ENCODE results near the gene KRT15. TPM values are rescaled to one million over a fixed set of nuclear protein-coding genes. Genes with fewer than 3 reads are reported as not detected.
"Not testable (repeated sequence)": the region's sequence is repeated elsewhere in the genome, so short reads cannot be mapped to it uniquely, and the experiment has no call there.

The KRT15 gene
- total and polyA plus RNA-seq, 7 experiments from 2014 or later: not detected

DNA sequence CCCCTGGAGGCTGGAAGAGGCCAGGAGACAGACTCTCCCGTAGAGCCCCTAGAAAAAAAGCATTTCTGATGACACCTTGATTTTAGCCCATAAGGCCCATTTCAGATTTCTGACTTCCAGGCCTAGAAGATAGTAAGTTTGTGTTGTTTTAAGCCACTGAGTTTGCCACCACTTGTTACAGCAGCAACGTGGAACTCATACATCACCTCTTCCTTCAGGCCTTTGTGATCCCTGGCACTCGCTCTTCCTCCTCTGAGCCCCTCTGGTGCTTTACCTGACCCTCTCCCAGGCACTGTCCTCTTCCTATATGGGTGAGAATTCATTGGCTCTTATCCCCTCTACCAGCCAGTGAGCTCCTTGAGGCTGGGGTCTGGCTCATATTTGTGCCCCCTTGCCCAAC is 28.1 kb upstream of the KRT15 start:
- no peak overlapping the region for H3K4me3 Mint-ChIP-seq
- peaks cover 0 to 5% (median 0%) of the 10 kb centered on the region in 5 donors for H3K36me3 Mint-ChIP-seq
- H3K4me3 ChIP-seq (ENCODE audit: low read length): no peak overlapping the region
- H3K27me3 Mint-ChIP-seq: peaks cover 0 to 7% (median 0%) of the 10 kb centered on the region in 5 donors
- H3K27me3 ChIP-seq (ENCODE audit: control insufficient read depth in 2 of 2, insufficient read depth in 2 of 2, low read length in 2 of 2): no peaks in the 10 kb centered on the region
- H3K27ac Mint-ChIP-seq: no peak overlapping the region
- intact Hi-C loops (cut with micrococcal nuclease): no loop called here
- H3K4me1 ChIP-seq (ENCODE audit: control insufficient read depth in 2 of 2, insufficient read depth in 2 of 2, low read length in 2 of 2): peaks cover 10 to 17% of the 10 kb centered on the region in 2 donors
- ATAC-seq: no peak
- no peaks in the 10 kb centered on the region for H3K36me3 ChIP-seq (ENCODE audit: control insufficient read depth in 2 of 3, insufficient read depth in 3 of 3, low read length in 3 of 3)
- H3K4me1 Mint-ChIP-seq: peaks cover 4 to 18% (median 10%) of the 10 kb centered on the region in 7 donors
- POLR2A ChIA-PET: no interaction called here
- DNase-seq: no peak
- CTCF ChIA-PET: interaction anchor here (3.9 kb wide), 1 partner anchor 639 kb away, joined by 31 read pairs; no protein-coding TSS in a partner anchor
- H3K9me3 ChIP-seq (ENCODE audit: control insufficient read depth in 2 of 3, low read length in 3 of 3): no peaks in the 10 kb centered on the region
- no peak overlapping the region for H3K27ac ChIP-seq (ENCODE audit: low read depth, low read length)
- H3K9me3 Mint-ChIP-seq: peaks cover 0 to 7% (median 1%) of the 10 kb centered on the region in 11 donors

DNA sequence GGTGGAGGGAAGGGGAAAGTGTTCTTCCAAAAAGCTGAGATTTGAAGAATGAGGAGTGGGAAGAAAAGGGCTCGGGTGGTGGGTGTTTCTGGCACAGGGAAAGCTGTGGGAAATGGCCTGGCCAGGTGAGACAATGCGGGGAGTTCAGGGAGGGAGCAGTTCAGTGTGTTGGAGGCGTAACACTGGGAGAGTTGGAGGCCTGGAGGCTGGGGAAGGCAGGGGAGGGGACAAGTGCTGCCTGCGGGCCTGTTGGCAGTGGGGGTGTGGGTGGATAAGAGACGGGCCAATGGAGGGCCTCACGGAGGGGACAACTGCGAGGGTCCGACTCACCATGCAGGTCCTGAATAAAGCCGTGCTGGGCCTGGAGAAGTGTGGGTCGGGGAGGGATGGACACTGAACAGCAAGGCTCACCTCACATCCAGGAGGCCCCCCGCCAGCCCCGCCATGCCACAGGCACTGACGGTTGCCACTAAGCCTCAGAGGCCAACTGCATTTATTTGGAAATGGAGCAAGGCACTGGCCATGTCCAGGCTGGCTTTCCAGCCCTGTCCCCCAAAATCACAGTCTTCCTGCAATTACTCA is 27.2 kb upstream of the KRT15 start:
- H3K4me1 Mint-ChIP-seq: peaks cover 4 to 18% (median 10%) of the 10 kb centered on the region in 7 donors
- ChIA-PET POLR2A (no interaction called here), CTCF (no interaction called here)
- H3K27ac ChIP-seq (ENCODE audit: low read depth, low read length): no peak overlapping the region
- H3K9me3 Mint-ChIP-seq: peaks cover 0 to 7% (median 1%) of the 10 kb centered on the region in 11 donors
- H3K27ac Mint-ChIP-seq: no peak overlapping the region
- intact Hi-C loops (cut with micrococcal nuclease): no loop called here
- ATAC-seq (no peak), DNase-seq (no peak)
- no peaks in the 10 kb centered on the region for H3K27me3 ChIP-seq (ENCODE audit: control insufficient read depth in 2 of 2, insufficient read depth in 2 of 2, low read length in 2 of 2)
- no peaks in the 10 kb centered on the region for H3K9me3 ChIP-seq (ENCODE audit: control insufficient read depth in 2 of 3, low read length in 3 of 3)
- H3K4me1 ChIP-seq (ENCODE audit: control insufficient read depth in 2 of 2, insufficient read depth in 2 of 2, low read length in 2 of 2): peaks cover 10 to 17% of the 10 kb centered on the region in 2 donors
- H3K4me3 Mint-ChIP-seq: no peak overlapping the region
- H3K27me3 Mint-ChIP-seq: peaks cover 0 to 9% (median 0%) of the 10 kb centered on the region in 5 donors
- H3K36me3 Mint-ChIP-seq: peaks cover 0 to 5% (median 0%) of the 10 kb centered on the region in 5 donors
- H3K36me3 ChIP-seq (ENCODE audit: control insufficient read depth in 2 of 3, insufficient read depth in 3 of 3, low read length in 3 of 3): no peaks in the 10 kb centered on the region
- H3K4me3 ChIP-seq (ENCODE audit: low read length): no peak overlapping the region

DNA sequence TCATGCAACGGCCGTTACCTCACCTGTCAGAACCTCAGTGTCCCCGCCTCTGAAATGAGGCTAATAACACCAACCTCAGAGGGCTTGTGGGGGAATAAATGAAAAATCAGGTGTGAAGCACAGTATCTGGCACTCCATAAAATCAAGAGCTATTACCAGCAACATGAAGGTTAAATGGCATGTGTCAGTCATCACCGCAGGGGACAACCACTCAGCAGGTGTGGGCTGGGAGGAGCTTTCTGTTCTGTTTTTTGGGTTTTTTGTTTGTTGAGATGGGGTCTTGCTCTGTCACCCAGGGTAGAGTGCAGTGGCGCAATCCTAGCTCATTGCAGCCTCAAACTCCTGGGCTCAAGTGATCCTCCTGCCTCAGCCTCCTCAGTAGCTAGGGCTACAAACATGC is 26.2 kb upstream of the KRT15 start:
- ChIA-PET CTCF (interaction anchor here (0.7 kb wide), 1 partner anchor 347 kb away, joined by 5 read pairs; no protein-coding TSS in a partner anchor), POLR2A (interaction anchor here (0.6 kb wide), 1 partner anchor 1324 kb away, joined by 3 read pairs; no protein-coding TSS in a partner anchor)
- intact Hi-C loops (cut with micrococcal nuclease): no loop called here
- no peak overlapping the region for H3K4me3 ChIP-seq (ENCODE audit: low read length)
- ATAC-seq (no peak), DNase-seq (no peak)
- Mint-ChIP-seq H3K4me1 (peaks cover 4 to 18% (median 10%) of the 10 kb centered on the region in 7 donors), H3K4me3 (no peak overlapping the region), H3K27me3 (peaks cover 0 to 9% (median 0%) of the 10 kb centered on the region in 5 donors), H3K27ac (no peak overlapping the region), H3K9me3 (peaks cover 0 to 7% (median 1%) of the 10 kb centered on the region in 11 donors), H3K36me3 (peaks cover 0 to 5% (median 0%) of the 10 kb centered on the region in 5 donors)
- H3K4me1 ChIP-seq (ENCODE audit: control insufficient read depth in 2 of 2, insufficient read depth in 2 of 2, low read length in 2 of 2): peaks cover 10 to 16% of the 10 kb centered on the region in 2 donors
- H3K27ac ChIP-seq (ENCODE audit: low read depth, low read length): no peak overlapping the region
- H3K36me3 ChIP-seq (ENCODE audit: control insufficient read depth in 2 of 3, insufficient read depth in 3 of 3, low read length in 3 of 3): no peaks in the 10 kb centered on the region
- H3K9me3 ChIP-seq (ENCODE audit: control insufficient read depth in 2 of 3, low read length in 3 of 3): no peaks in the 10 kb centered on the region
- H3K27me3 ChIP-seq (ENCODE audit: control insufficient read depth in 2 of 2, insufficient read depth in 2 of 2, low read length in 2 of 2): no peaks in the 10 kb centered on the region

DNA sequence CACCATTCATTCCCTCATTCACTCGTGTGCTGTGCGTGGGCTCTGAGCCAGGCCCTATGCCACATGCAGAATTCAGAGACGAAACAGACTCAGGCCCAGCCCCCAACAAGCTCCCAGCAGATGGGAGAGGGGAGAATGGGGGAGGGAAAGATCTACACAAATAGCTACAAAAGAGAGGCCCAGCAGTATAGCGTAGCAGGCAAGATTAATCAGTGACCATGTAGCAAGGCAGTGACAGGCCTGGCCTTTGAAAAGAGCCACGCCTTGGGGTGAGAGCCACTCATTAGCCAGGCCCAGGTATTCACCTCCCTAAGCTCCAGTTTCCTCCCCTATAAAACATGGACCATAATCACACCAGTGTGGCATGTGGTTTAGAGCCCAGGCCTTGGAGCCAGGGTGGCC is 25.8 kb upstream of the KRT15 start:
- ATAC-seq (no peak), DNase-seq (no peak)
- Histone ChIP-seq H3K36me3 (ENCODE audit: control insufficient read depth in 2 of 3, insufficient read depth in 3 of 3, low read length in 3 of 3) (no peaks in the 10 kb centered on the region), H3K9me3 (ENCODE audit: control insufficient read depth in 2 of 3, low read length in 3 of 3) (no peaks in the 10 kb centered on the region), H3K27me3 (ENCODE audit: control insufficient read depth in 2 of 2, insufficient read depth in 2 of 2, low read length in 2 of 2) (no peaks in the 10 kb centered on the region), H3K4me1 (ENCODE audit: control insufficient read depth in 2 of 2, insufficient read depth in 2 of 2, low read length in 2 of 2) (peaks cover 9 to 12% of the 10 kb centered on the region in 2 donors), H3K4me3 (ENCODE audit: low read length) (no peak overlapping the region), H3K27ac (ENCODE audit: low read depth, low read length) (no peak overlapping the region)
- intact Hi-C loops (cut with micrococcal nuclease): no loop called here
- peaks cover 0 to 7% (median 1%) of the 10 kb centered on the region in 11 donors for H3K9me3 Mint-ChIP-seq
- peaks cover 4 to 17% (median 7%) of the 10 kb centered on the region in 7 donors for H3K4me1 Mint-ChIP-seq
- H3K27me3 Mint-ChIP-seq: peaks cover 0 to 9% (median 0%) of the 10 kb centered on the region in 5 donors
- POLR2A ChIA-PET: interaction anchor here (0.6 kb wide), 1 partner anchor 1324 kb away, joined by 3 read pairs; no protein-coding TSS in a partner anchor
- H3K27ac Mint-ChIP-seq: no peak overlapping the region
- peaks cover 0 to 5% (median 0%) of the 10 kb centered on the region in 5 donors for H3K36me3 Mint-ChIP-seq
- no peak overlapping the region for H3K4me3 Mint-ChIP-seq
- CTCF ChIA-PET: interaction anchor here (0.7 kb wide), 1 partner anchor 347 kb away, joined by 5 read pairs; no protein-coding TSS in a partner anchor

DNA sequence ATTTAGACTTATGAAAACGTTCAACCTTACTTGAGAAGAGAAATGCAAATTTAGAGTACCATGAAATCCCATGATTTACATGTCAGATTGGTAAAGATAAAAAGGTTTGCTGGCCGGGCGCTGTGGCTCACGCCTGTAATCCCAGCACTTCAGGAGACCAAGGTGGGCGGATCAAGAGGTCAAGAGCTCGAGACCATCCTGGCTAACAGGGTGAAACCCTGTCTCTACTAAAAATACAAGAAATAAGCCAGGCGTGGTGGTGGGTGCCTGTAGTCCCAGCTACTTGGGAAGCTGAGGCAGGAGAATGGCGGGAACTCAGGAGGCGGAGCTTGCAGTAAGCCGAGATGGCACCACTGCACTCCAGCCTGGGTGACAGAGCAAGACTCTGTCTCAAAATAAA is 24.1 kb upstream of the KRT15 start:
- H3K27ac Mint-ChIP-seq; H3K36me3 Mint-ChIP-seq; DNase-seq; H3K4me1 ChIP-seq (ENCODE audit: control insufficient read depth in 2 of 2, insufficient read depth in 2 of 2, low read length in 2 of 2); ATAC-seq; H3K36me3 ChIP-seq (ENCODE audit: control insufficient read depth in 2 of 3, insufficient read depth in 3 of 3, low read length in 3 of 3); H3K4me3 Mint-ChIP-seq; H3K9me3 ChIP-seq (ENCODE audit: control insufficient read depth in 2 of 3, low read length in 3 of 3); H3K27ac ChIP-seq (ENCODE audit: low read depth, low read length); intact Hi-C loops (cut with micrococcal nuclease); H3K27me3 ChIP-seq (ENCODE audit: control insufficient read depth in 2 of 2, insufficient read depth in 2 of 2, low read length in 2 of 2); H3K4me1 Mint-ChIP-seq; CTCF ChIA-PET; H3K9me3 Mint-ChIP-seq; H3K4me3 ChIP-seq (ENCODE audit: low read length); H3K27me3 Mint-ChIP-seq; POLR2A ChIA-PET: not testable (repeated sequence)

DNA sequence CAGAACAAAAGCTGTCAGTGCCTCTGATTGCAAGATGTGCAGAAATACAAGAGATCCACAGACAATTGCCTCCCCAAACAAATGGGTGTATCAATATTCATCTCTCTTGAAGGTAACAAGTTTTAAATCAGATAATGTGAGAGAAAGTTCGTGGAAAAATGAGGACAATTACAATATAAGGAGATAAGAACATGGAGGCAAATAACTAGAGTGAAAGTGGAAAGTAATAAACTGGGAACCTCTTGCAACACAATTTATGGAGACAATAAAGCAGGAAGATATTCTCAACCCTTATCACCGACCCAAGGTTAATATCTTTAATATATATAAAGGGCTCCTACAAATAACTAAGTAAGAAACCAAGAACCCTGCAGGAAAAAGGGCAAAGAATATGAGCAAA is 23.7 kb upstream of the KRT15 start:
- Mint-ChIP-seq H3K4me1 (peaks cover 0 to 1% (median 0%) of the 10 kb centered on the region in 7 donors), H3K4me3 (no peak overlapping the region), H3K27me3 (peaks cover 0 to 9% (median 0%) of the 10 kb centered on the region in 5 donors), H3K9me3 (peaks cover 0 to 7% (median 0%) of the 10 kb centered on the region in 11 donors), H3K27ac (no peak overlapping the region), H3K36me3 (peaks cover 0 to 3% (median 0%) of the 10 kb centered on the region in 5 donors)
- no peaks in the 10 kb centered on the region for H3K4me1 ChIP-seq (ENCODE audit: control insufficient read depth in 2 of 2, insufficient read depth in 2 of 2, low read length in 2 of 2)
- no peak overlapping the region for H3K27ac ChIP-seq (ENCODE audit: low read depth, low read length)
- no peaks in the 10 kb centered on the region for H3K9me3 ChIP-seq (ENCODE audit: control insufficient read depth in 2 of 3, low read length in 3 of 3)
- ATAC-seq (no peak), DNase-seq (no peak)
- H3K4me3 ChIP-seq (ENCODE audit: low read length): no peak overlapping the region
- no peaks in the 10 kb centered on the region for H3K36me3 ChIP-seq (ENCODE audit: control insufficient read depth in 2 of 3, insufficient read depth in 3 of 3, low read length in 3 of 3)
- intact Hi-C loops (cut with micrococcal nuclease): no loop called here
- POLR2A ChIA-PET: no interaction called here
- CTCF ChIA-PET: interaction anchor here (0.9 to 1.7 kb wide), 2 partner anchors 8 to 124 kb away, joined by 3 read pairs; no protein-coding TSS in a partner anchor
- no peaks in the 10 kb centered on the region for H3K27me3 ChIP-seq (ENCODE audit: control insufficient read depth in 2 of 2, insufficient read depth in 2 of 2, low read length in 2 of 2)
